GM12873 (cell line): ENCODE measurements around the gene ACOT7.

ENCODE experiments used
- CTCF ChIP-seq: IDR thresholded peaks from 2 replicates; pipeline ENCODE4 v1.5.1; 2012; ENCODE audit warnings: low read depth, mild to moderate bottlenecking, moderate library complexity, low read length, control low read depth; ENCODE audit not compliant: insufficient read depth; ENCODE audit errors: missing control alignments

The ACOT7 gene

GRCh38 chr1:6299557-6300165 lies 93.9 kb downstream of the ACOT7 start:
- no peak for TF ChIP-seq CTCF

- TF ChIP-seq CTCF: no peak
Observed at GRCh38 chr1:6298940-6299465, 94.6 kb downstream of the ACOT7 start.

GRCh38 chr1:6298530-6298929 lies 95.0 kb downstream of the ACOT7 start:
- TF ChIP-seq CTCF: no peak

- TF ChIP-seq CTCF: no peak
Observed at GRCh38 chr1:6295910-6296309, 97.7 kb downstream of the ACOT7 start.

- no peak for TF ChIP-seq CTCF
Observed at GRCh38 chr1:6294890-6295556, 98.5 kb downstream of the ACOT7 start.

- no peak for TF ChIP-seq CTCF
Observed at GRCh38 chr1:6294080-6294889, 99.3 kb downstream of the ACOT7 start.

- TF ChIP-seq CTCF: no peak
Observed at GRCh38 chr1:6292102-6292501, 101.5 kb downstream of the ACOT7 start.
